GM04503 (cell line): ENCODE results near the gene LEMD2.

ENCODE experiments used
- DNase-seq: peaks from one replicate; pipeline ENCODE4 v3.0.0-alpha.2; 2012; ENCODE audit warnings: low read depth

Gene LEMD2

GRCh38 chr6:33756211-33756954, 32.5 kb downstream of the LEMD2 start:
- DNase-seq: no peak

GRCh38 chr6:33755070-33755869, 33.7 kb downstream of the LEMD2 start:
- no peak for DNase-seq

- DNase-seq: no peak
Observed at GRCh38 chr6:33754222-33754621, 34.7 kb downstream of the LEMD2 start.

- DNase-seq: no peak
Observed at GRCh38 chr6:33752646-33753015, 36.3 kb downstream of the LEMD2 start.

- no peak for DNase-seq
Observed at GRCh38 chr6:33751771-33752645, 36.9 kb downstream of the LEMD2 start.

- no peak for DNase-seq
Observed at GRCh38 chr6:33750244-33750991, 38.5 kb downstream of the LEMD2 start.

- no peak for DNase-seq
Observed at GRCh38 chr6:33749401-33749800, 39.5 kb downstream of the LEMD2 start.

GRCh38 chr6:33748841-33749240, 40.1 kb downstream of the LEMD2 start:
- no peak for DNase-seq

GRCh38 chr6:33747823-33748222, 41.1 kb downstream of the LEMD2 start:
- DNase-seq: no peak

GRCh38 chr6:33746651-33747100, 42.3 kb downstream of the LEMD2 start, which contains the start of gene IP6K3:
IP6K3 (minus strand) TSS chr6:33746905; CDS start chr6:33735476, 11,429 bp downstream.
- DNase-seq: no peak

- DNase-seq: no peak
Observed at GRCh38 chr6:33746036-33746600, 42.8 kb downstream of the LEMD2 start.

GRCh38 chr6:33745548-33745947, 43.4 kb downstream of the LEMD2 start:
- DNase-seq: no peak

GRCh38 chr6:33744895-33745546, 43.9 kb downstream of the LEMD2 start:
- DNase-seq: no peak

- DNase-seq: no peak
Observed at GRCh38 chr6:33744001-33744848, 44.7 kb downstream of the LEMD2 start.

GRCh38 chr6:33742837-33743236, 46.1 kb downstream of the LEMD2 start:
- no peak for DNase-seq

GRCh38 chr6:33742092-33742491, 46.8 kb downstream of the LEMD2 start:
- DNase-seq: no peak

GRCh38 chr6:33740794-33741193, 48.1 kb downstream of the LEMD2 start:
- no peak for DNase-seq

- no peak for DNase-seq
Observed at GRCh38 chr6:33740204-33740608, 48.7 kb downstream of the LEMD2 start.

GRCh38 chr6:33739571-33739970, 49.4 kb downstream of the LEMD2 start:
- no peak for DNase-seq

GRCh38 chr6:33738879-33739278, 50.1 kb downstream of the LEMD2 start:
- DNase-seq: no peak
